Measurements from ENCODE around the gene FDPS. TPM values are rescaled to one million over a fixed set of nuclear protein-coding genes. Genes with fewer than 3 reads are reported as not detected.

FDPS gene
- total RNA-seq, 2 donors from 2014 or later, result 192 to 375 TPM

GRCh38 chr1:155305881-155306391 is 2.7 kb upstream of the FDPS start:
- no peak for ATAC-seq
- no peak for DNase-seq
- intact Hi-C loops (cut with DNase I, micrococcal nuclease), result no loop called here

GRCh38 chr1:155307247-155307740 is 1.4 kb upstream of the FDPS start:
- DNase-seq, result no peak
- no peak for ATAC-seq
- intact Hi-C loops (cut with DNase I, micrococcal nuclease), result no loop called here

GRCh38 chr1:155309423-155310021 is 856 bp downstream of the FDPS start:
- peak; percentile 46 to 69 for DNase-seq

GRCh38 chr1:155313261-155313660 is 4.6 kb downstream of the FDPS start:
- ATAC-seq, result no peak
- DNase-seq, result no peak
- intact Hi-C loops (cut with DNase I, micrococcal nuclease), result no loop called here

More at GRCh38 chr1:155309423-155310021, 856 bp downstream of the FDPS start:
- peak; percentile 29 for ATAC-seq
- intact Hi-C loops (cut with DNase I, micrococcal nuclease), result no loop called here

GRCh38 chr1:155316922-155317321 is 8.3 kb downstream of the FDPS start:
- ATAC-seq, result peak; percentile 60
- intact Hi-C loops (cut with DNase I, micrococcal nuclease), result no loop called here
- no peak for DNase-seq

GRCh38 chr1:155318082-155318481 is 9.4 kb downstream of the FDPS start:
- ATAC-seq (no peak), DNase-seq (no peak)
- intact Hi-C loops (cut with DNase I, micrococcal nuclease), result no loop called here

- intact Hi-C loops (cut with DNase I, micrococcal nuclease), result no loop called here
- ATAC-seq, result no peak
- no peak for DNase-seq
These were observed 10.9 kb downstream of the FDPS start for GRCh38 chr1:155319536-155319935.

- no peak for DNase-seq
- intact Hi-C loops (cut with DNase I, micrococcal nuclease), result loop anchor here in 1 of 2 donors (10.0 kb wide), 1 partner anchor 55 kb away; the partner anchor contains the start of gene SCAMP3
- ATAC-seq, result no peak
These were observed 11.6 kb downstream of the FDPS start for GRCh38 chr1:155320252-155320651.

GRCh38 chr1:155320661-155321617 is 12.3 kb downstream of the FDPS start, which contains the start of gene RUSC1:
Gene RUSC1 (plus strand): TSS chr1:155320894. CDS start chr1:155321774, 880 bp downstream.
- intact Hi-C loops (cut with DNase I, micrococcal nuclease), result loop anchor here in 1 of 2 donors (10.0 kb wide), 1 partner anchor 56 kb away; the partner anchor contains the start of gene SCAMP3
- ATAC-seq, result peak; percentile 37

GRCh38 chr1:155321639-155322503 is 13.2 kb downstream of the FDPS start:
- DNase-seq, result peak in 1 of 2 donors; percentile 31
- intact Hi-C loops (cut with DNase I, micrococcal nuclease), result loop anchor here in 1 of 2 donors (10.0 kb wide), 1 partner anchor 57 kb away; the partner anchor contains the start of gene SCAMP3
- no peak for ATAC-seq

More at GRCh38 chr1:155320661-155321617, 12.3 kb downstream of the FDPS start, which contains the start of gene RUSC1:
- peak; percentile 88 to 91 for DNase-seq

- intact Hi-C loops (cut with DNase I, micrococcal nuclease), result loop anchor here in 1 of 2 donors (10.0 kb wide), 1 partner anchor 58 kb away; the partner anchor contains the start of gene SCAMP3
- ATAC-seq (no peak), DNase-seq (peak; percentile 46 to 56)
These were observed 13.9 kb downstream of the FDPS start for GRCh38 chr1:155322571-155322952.

GRCh38 chr1:155322953-155323728 is 14.5 kb downstream of the FDPS start:
- intact Hi-C loops (cut with DNase I, micrococcal nuclease), result loop anchor here (1.0 to 10.0 kb wide), 2 partner anchors 58 to 68 kb away; partner anchors contain the start of genes ENTREP3 (in 1 of the 2) and SCAMP3 (in 1 of the 2)

GRCh38 chr1:155323729-155324036 is 15.0 kb downstream of the FDPS start:
- intact Hi-C loops (cut with DNase I, micrococcal nuclease), result loop anchor here (1.0 to 10.0 kb wide), 2 partner anchors 59 to 68 kb away; partner anchors contain the start of genes ENTREP3 (in 1 of the 2) and SCAMP3 (in 1 of the 2)
- peak; percentile 92 for DNase-seq

More at GRCh38 chr1:155322953-155323728, 14.5 kb downstream of the FDPS start:
- peak; percentile 40 for ATAC-seq
- peak; percentile 89 to 95 for DNase-seq

GRCh38 chr1:155324037-155324716 is 15.5 kb downstream of the FDPS start:
- peak; percentile 73 for ATAC-seq
- peak; percentile 94 to 98 for DNase-seq
- intact Hi-C loops (cut with DNase I, micrococcal nuclease), result loop anchor here in 1 of 2 donors (10.0 kb wide), 1 partner anchor 59 kb away; the partner anchor contains the start of gene SCAMP3

More at GRCh38 chr1:155323729-155324036, 15.0 kb downstream of the FDPS start:
- peak; percentile 62 for ATAC-seq

GRCh38 chr1:155324717-155325602 is 16.3 kb downstream of the FDPS start:
- ATAC-seq, result peak; percentile 29
- DNase-seq, result peak; percentile 76 to 82
- intact Hi-C loops (cut with DNase I, micrococcal nuclease), result loop anchor here in 1 of 2 donors (10.0 kb wide), 1 partner anchor 60 kb away; the partner anchor contains the start of gene SCAMP3
